ENCODE data around the gene ITGB3.

DNA sequence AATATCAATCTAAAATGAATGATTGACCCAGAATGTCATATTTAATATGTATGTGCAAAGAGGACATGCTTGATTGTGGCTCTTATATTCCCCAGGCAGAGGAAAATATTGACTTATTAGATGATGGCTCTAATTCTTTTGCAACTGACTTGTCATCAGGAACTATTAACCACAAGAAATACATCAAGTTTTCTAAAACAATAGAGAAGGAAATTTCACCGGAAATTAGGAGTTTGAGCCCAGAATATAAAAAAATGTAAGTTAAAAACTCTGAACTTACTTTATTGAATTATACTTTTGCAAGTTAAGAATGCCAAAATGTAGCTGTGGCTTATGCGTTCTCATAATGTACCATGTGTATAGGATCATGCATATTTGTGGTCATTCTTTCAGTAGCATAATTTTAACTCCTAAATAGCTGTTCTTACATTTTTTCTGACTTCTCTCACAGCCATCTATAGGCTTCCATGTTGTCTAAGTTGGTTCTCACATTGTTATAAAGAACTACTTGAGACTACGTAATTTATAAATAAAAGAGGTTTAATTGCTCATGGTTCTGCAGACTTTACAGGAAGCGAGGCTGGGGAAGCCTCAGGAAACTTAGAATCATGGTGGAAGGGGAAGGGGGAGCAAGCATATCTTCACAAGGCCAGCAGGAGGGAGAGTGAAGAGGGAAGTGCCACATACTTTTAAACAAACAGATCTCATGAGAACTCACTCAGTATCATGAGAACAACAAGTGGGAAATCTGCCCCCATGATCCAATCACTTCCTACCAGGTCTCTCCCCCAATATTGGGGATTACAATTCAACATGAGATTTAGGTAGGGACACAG is 81.7 kb downstream of the ITGB3 start:
- TF ChIP-seq, protein P1, sequence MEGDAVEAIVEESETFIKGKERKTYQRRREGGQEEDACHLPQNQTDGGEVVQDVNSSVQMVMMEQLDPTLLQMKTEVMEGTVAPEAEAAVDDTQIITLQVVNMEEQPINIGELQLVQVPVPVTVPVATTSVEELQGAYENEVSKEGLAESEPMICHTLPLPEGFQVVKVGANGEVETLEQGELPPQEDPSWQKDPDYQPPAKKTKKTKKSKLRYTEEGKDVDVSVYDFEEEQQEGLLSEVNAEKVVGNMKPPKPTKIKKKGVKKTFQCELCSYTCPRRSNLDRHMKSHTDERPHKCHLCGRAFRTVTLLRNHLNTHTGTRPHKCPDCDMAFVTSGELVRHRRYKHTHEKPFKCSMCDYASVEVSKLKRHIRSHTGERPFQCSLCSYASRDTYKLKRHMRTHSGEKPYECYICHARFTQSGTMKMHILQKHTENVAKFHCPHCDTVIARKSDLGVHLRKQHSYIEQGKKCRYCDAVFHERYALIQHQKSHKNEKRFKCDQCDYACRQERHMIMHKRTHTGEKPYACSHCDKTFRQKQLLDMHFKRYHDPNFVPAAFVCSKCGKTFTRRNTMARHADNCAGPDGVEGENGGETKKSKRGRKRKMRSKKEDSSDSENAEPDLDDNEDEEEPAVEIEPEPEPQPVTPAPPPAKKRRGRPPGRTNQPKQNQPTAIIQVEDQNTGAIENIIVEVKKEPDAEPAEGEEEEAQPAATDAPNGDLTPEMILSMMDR (IDR thresholded peaks at IDR 0.05), result no peak
- TF ChIP-seq POLR2A (IDR thresholded peaks at IDR 0.05) (no peak), EP300 (IDR thresholded peaks at IDR 0.05) (no peak)

All from sigmoid colon (tissue), 4 donors.